T-helper 17 cell (primary cell): ENCODE results near the gene ATP2B2. TPM values are rescaled to one million over a fixed set of nuclear protein-coding genes. Genes with fewer than 3 reads are reported as not detected.
A peak's percentile ranks its signal among the peaks of the same experiment; 100 is the strongest.

Experiments
- ATAC-seq: fragments of 150-1000 bp; cut with Tn5 transposase; 2 replicates; pipeline ENCODE4 v1.10.0; 2021; ENCODE audit warnings: mild to moderate bottlenecking, moderate library complexity
- DNase-seq, 3 donors: peaks; one replicate each; pipeline versions ENCODE4 v3.0.0 to v3.0.0-alpha.2; 2020 to 2021
- H3K9me3 ChIP-seq: one replicate; pipeline ENCODE4 v1.7.0; 2013; ENCODE audit warnings: low read length, mild to moderate bottlenecking; ENCODE audit not compliant: control insufficient read depth, poor library complexity, severe bottlenecking
- H3K27ac Mint-ChIP-seq: one replicate; pipeline ENCODE4 v1.8.0; 2022; ENCODE audit warnings: mild to moderate bottlenecking, moderate library complexity, mixed read lengths
- H3K27me3 Mint-ChIP-seq: one replicate; pipeline ENCODE4 v1.8.0; 2022; ENCODE audit warnings: mixed read lengths
- H3K36me3 Mint-ChIP-seq: one replicate; pipeline ENCODE4 v1.8.0; 2022; ENCODE audit warnings: low read depth, mixed read lengths
- H3K4me1 Mint-ChIP-seq: one replicate; pipeline ENCODE4 v1.8.0; 2022; ENCODE audit warnings: mild to moderate bottlenecking, mixed read lengths
- H3K4me3 Mint-ChIP-seq: one replicate; pipeline ENCODE4 v1.8.0; 2022; ENCODE audit warnings: mild to moderate bottlenecking, moderate library complexity, mixed read lengths
- total RNA-seq, 4 donors: library from RNA in 2 of 4; stranded (reverse) in 2 of 4; gene quantifications; one replicate each; pipeline ENCODE4 v1.2.3 and lab custom pipeline; 2022 to 2026

The ATP2B2 gene
- total RNA-seq, 2 donors from 2014 or later: not detected

DNA sequence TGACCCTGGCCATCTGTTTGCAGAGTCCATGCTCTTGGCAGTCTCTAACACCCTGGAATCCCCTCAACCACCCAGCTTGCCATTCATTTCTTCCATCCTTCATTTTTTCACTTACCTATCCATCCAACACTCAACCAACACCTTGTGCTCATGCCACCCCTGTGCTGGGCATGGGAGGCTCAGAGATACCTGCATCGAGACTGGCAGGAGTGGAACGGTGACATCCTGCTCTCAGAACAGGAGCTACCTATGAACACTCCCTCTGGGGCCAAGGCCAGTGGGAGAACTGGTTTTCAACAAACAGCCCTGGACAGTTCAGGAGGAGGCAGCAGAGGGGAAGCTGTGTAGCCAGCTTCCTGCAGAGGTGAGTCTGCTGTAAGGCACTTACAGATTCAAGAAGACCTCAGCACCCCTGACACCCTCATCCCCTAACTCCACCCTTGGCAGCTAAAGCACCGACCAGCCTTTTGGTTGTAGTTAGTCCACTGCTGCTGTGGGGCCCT is 19.5 kb upstream of the ATP2B2 start:
- Mint-ChIP-seq H3K27ac (no peak overlapping the region), H3K27me3 (peaks cover 82% of the 10 kb centered on the region), H3K36me3 (no peaks in the 10 kb centered on the region), H3K4me3 (no peak overlapping the region), H3K4me1 (no peaks in the 10 kb centered on the region)
- ATAC-seq (no peak), DNase-seq (no peak)
- no peaks in the 10 kb centered on the region for H3K9me3 ChIP-seq

DNA sequence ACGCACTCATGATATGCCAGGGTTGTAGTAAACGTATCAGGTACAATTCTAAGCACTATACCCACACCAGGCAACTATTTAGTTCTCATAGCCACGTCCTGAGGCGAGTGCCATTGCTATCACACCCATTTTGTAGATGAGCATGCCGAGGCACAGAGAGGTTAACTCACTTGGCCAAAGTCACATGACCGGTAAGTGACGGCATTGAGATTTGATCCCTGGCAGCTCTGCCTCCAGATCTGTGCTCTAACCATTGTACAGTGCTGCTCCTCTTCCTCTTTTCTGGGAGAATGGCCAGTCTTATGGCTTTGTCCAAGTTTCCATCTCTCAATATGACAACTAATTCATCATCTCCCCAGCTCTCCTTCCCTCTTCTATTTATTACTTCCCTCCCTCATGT is 18.9 kb upstream of the ATP2B2 start:
- Mint-ChIP-seq H3K36me3 (no peaks in the 10 kb centered on the region), H3K4me1 (no peaks in the 10 kb centered on the region), H3K4me3 (no peak overlapping the region), H3K27me3 (peaks cover 81% of the 10 kb centered on the region), H3K27ac (no peak overlapping the region)
- H3K9me3 ChIP-seq: no peaks in the 10 kb centered on the region
- no peak for ATAC-seq
- no peak for DNase-seq

DNA sequence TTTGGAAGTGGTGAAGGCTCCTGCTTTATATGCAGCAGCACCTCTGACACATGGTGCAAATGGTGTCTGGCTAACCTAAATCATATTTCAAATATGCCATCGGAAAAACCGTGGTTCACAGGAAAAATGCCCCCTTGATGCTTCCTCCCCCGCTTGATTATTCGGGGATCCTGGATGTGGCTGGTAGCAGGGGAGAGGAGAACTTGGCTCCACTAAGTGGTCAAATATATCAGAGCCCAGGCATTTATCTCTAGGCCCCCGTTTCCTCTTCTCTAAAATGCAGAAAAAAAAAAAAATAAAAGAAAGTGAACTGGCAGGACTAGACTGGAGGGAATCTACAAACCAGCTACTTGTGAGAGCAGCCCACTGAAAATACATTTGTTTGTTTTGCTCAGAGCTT is 18.2 kb upstream of the ATP2B2 start:
- no peak for ATAC-seq
- Mint-ChIP-seq H3K4me1 (no peaks in the 10 kb centered on the region), H3K4me3 (no peak overlapping the region), H3K27me3 (peaks cover 81% of the 10 kb centered on the region), H3K27ac (no peak overlapping the region), H3K36me3 (no peaks in the 10 kb centered on the region)
- no peaks in the 10 kb centered on the region for H3K9me3 ChIP-seq
- no peak for DNase-seq

DNA sequence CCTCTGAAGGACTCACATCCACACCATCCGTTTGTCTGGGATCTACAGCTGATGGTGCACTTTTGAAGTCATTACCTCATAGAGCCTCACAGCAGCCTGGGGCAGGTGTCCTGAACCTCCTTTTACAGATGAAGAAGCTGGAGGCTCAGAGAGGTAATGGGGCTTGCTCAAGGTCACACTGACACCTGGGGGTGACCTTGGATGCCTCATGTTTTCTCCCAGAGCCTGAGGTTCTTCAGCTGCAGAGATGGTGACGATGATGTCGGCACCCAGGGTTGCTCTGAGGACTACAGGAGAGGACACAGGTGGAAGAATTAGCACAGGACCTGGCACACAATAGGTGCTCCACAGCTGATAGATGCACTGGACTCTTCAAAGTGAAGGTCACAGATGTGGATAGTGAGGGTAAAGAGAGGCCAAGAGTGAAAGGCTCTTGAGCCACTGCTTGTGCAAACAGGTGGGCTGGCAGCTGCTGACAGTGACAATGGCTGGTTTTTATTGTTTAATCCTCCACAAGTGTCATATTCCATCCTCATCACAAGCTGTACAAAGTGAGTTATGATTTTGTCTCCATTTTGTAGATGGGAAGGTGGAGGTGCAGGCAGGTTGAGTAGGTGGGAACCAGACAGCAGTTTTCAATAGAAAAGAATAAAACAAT is 17.4 kb upstream of the ATP2B2 start:
- ATAC-seq (no peak), DNase-seq (no peak)
- H3K27ac Mint-ChIP-seq: no peak overlapping the region
- no peaks in the 10 kb centered on the region for H3K4me1 Mint-ChIP-seq
- H3K9me3 ChIP-seq: no peaks in the 10 kb centered on the region
- H3K36me3 Mint-ChIP-seq: no peaks in the 10 kb centered on the region
- H3K4me3 Mint-ChIP-seq: no peak overlapping the region
- peaks cover 81% of the 10 kb centered on the region for H3K27me3 Mint-ChIP-seq

DNA sequence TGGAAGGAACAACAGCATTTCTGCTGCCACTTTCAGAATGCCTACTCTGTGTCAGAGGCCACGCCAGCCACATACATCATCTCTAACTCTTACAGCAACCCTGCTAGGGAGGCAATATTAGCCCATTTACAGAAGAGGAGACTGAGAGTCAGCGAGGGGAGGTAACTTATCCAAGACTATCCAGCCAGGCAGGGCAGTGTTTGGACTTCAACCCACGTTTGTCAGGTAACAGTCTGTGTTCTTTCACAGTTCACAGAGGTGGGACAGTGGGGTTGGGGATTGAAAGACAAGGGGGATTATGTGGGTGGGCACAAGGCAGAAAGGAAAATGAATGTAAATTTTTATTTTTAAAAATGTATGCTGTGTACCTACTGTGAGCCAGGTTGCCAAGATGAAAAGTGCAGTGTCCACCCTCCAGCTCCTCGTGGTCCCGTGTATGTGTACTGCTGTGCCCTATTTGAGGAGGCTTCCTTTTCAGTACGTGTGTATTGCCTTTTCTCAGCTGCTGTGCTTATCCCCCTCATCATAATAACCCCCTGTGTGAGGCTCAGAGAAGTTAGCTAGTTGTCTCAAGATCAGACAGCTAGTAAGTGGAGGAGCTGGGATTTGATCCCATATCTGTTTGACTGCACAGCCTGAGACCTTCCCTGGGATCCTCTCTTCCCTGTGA is 16.5 kb upstream of the ATP2B2 start:
- Mint-ChIP-seq H3K4me3 (no peak overlapping the region), H3K27me3 (peaks cover 79% of the 10 kb centered on the region), H3K27ac (no peak overlapping the region), H3K36me3 (no peaks in the 10 kb centered on the region), H3K4me1 (no peaks in the 10 kb centered on the region)
- H3K9me3 ChIP-seq: no peaks in the 10 kb centered on the region
- ATAC-seq (no peak), DNase-seq (no peak)

- ATAC-seq: no peak
- H3K4me1 Mint-ChIP-seq: peaks cover 2% of the 10 kb centered on the region
Measured at GRCh38 chr3:10520072-10520471, 14.7 kb upstream of the ATP2B2 start.

DNA sequence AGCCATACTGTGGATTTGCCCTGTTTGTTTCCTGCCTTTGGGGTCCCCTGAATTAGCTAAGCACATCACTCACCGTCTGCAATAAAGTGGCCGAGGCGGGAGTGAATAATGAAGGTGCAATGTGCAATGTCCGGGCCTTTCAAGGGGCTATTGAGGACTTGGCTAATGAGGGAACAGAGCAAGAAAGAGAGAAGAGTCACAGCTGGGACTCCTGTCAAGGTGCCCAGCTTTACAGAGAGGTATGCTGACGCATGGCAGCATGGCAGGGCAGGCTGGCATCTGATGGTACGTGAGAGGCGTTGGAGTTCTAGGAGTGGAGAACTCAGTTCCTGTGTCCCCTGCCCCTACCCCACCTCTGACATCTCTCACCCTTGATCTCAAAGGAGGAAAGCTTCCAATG is 13.8 kb upstream of the ATP2B2 start:
- Mint-ChIP-seq H3K27ac (no peak overlapping the region), H3K4me1 (peaks cover 2% of the 10 kb centered on the region), H3K27me3 (peaks cover 66% of the 10 kb centered on the region), H3K4me3 (no peak overlapping the region), H3K36me3 (peaks cover 2% of the 10 kb centered on the region)
- ATAC-seq: no peak
- H3K9me3 ChIP-seq: no peaks in the 10 kb centered on the region
- DNase-seq: no peak

More at GRCh38 chr3:10520072-10520471, 14.7 kb upstream of the ATP2B2 start:
- peaks cover 2% of the 10 kb centered on the region for H3K36me3 Mint-ChIP-seq
- DNase-seq: no peak
- peaks cover 68% of the 10 kb centered on the region for H3K27me3 Mint-ChIP-seq
- no peak overlapping the region for H3K4me3 Mint-ChIP-seq
- H3K9me3 ChIP-seq: no peaks in the 10 kb centered on the region
- H3K27ac Mint-ChIP-seq: no peak overlapping the region

DNA sequence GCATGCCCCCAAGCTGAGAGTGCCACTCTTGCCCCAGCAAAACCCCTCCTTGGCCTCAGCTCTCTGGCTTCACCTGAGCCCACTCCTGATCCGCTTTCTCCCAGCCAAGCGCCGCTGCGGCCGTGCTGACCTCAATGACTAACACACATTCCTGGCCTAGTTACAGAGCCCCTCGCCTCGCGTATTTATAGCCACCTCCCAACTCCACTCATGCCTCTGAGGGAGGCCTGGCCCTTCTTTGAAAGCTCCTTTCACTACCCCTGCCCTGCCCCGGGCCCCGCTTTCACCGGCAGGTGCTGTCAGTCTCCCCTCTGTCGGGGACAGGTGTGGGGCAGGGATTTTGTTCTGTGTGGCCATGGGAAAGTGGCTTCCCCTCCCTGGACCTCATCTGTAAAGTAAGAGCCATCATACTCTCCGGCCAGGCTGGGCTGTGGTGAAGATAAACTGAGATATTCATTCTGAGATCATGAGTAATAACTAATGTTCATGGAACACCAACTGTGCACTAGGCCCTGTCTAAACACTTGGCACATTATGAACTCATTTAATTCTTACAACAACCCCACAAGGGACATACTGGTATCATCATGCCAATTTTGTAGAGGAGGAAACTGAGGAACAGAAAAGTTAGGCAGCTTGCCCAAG is 13.2 kb upstream of the ATP2B2 start:
- no peak for DNase-seq

GRCh38 chr3:10517627-10518026 is 12.2 kb upstream of the ATP2B2 start:
- DNase-seq (no peak), ATAC-seq (no peak)
- Mint-ChIP-seq H3K36me3 (peaks cover 5% of the 10 kb centered on the region), H3K27ac (no peak overlapping the region), H3K4me1 (peaks cover 5% of the 10 kb centered on the region), H3K4me3 (no peak overlapping the region), H3K27me3 (peaks cover 60% of the 10 kb centered on the region)
- no peaks in the 10 kb centered on the region for H3K9me3 ChIP-seq

More for the DNA sequence above, 13.2 kb upstream of the ATP2B2 start:
- H3K9me3 ChIP-seq: no peaks in the 10 kb centered on the region
- peaks cover 2% of the 10 kb centered on the region for H3K4me1 Mint-ChIP-seq
- peaks cover 2% of the 10 kb centered on the region for H3K36me3 Mint-ChIP-seq
- no peak for ATAC-seq
- no peak overlapping the region for H3K27ac Mint-ChIP-seq
- H3K4me3 Mint-ChIP-seq: no peak overlapping the region
- H3K27me3 Mint-ChIP-seq: peaks cover 61% of the 10 kb centered on the region

DNA sequence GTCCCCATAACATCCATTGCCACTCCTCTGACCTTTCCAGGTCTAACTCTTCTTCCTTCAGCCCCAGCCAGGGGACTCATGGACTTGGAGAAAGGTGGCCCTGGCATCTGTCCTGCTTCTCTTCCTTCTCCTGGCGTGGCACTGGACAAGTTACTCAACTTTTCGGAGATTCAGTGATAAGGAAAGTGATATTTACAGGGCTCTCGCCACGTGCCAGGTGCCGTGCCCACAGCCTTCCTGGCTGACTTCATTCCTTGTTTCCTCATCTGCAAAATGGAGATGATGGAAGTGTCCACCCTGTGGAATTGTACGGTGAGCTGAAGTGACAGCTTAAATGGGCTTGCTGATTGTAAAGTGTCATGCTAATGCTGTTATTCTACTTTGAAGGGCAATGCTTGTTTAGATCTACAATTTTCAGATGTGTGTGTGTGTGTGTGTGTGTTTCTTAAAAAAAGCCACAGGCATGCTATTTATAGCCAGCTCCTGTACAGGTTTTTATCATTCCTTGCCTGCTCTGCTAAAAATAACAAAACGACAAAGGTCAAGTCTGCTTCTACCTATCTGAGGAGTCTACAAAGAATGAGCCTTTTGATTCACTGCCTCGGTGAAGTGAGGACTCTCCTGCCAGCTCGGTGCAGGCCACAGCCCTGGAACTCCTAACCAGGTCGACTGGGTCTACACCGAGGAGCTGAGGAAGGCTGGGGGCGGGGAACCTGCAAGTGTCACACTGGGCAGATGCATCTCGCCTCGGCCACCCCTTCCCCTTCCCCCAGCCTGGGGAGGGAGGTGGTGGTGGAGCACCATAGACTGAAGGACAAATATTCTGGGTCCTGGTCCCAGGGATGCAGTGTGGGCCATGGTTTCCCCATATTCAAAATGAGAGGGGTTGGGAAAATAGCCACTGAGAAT is 11.4 kb upstream of the ATP2B2 start:
- Mint-ChIP-seq H3K27ac (peak overlapping the region; percentile 81), H3K4me1 (peaks cover 5% of the 10 kb centered on the region), H3K27me3 (peaks cover 53% of the 10 kb centered on the region), H3K36me3 (peaks cover 5% of the 10 kb centered on the region), H3K4me3 (no peak overlapping the region)
- DNase-seq (no peak), ATAC-seq (no peak)
- no peaks in the 10 kb centered on the region for H3K9me3 ChIP-seq

DNA sequence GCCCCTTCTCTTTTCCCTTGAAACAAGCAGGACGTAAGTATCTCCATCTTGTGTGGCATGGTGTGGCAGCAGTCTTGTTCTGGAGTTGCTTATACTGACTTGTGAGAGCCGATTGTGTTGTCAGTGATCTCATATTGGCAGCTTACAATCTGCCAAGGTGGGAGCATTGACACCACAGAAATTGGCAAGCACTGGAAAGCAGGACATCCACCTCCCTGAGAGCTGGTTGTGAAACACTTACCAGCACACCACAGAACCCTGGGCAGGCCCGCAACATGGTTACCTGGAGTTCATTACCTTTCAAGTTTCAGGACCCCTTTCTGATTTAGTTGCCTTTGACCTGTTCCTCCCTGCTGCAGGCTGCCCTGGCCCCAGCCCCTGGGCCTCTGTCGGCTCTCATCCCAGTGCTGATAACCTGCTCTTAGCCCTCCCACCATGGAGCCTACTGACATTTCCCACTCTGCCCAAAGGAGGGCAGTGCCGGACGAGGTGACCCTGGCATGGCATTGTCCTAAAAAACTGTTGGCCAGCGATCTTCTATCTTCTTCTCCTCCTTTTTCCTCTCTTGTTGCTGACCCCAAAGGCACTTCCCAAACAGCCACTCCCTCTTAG is 10.6 kb upstream of the ATP2B2 start:
- DNase-seq: no peak
- Mint-ChIP-seq H3K36me3 (peaks cover 5% of the 10 kb centered on the region), H3K4me3 (no peak overlapping the region), H3K27ac (peak overlapping the region; percentile 81), H3K4me1 (peaks cover 5% of the 10 kb centered on the region), H3K27me3 (peaks cover 54% of the 10 kb centered on the region)
- no peak for ATAC-seq
- H3K9me3 ChIP-seq: no peaks in the 10 kb centered on the region

- ATAC-seq: no peak
Measured at GRCh38 chr3:10515396-10515795, 10.0 kb upstream of the ATP2B2 start.

More at GRCh38 chr3:10515396-10515795, 10.0 kb upstream of the ATP2B2 start:
- Mint-ChIP-seq H3K27me3 (peaks cover 58% of the 10 kb centered on the region), H3K36me3 (peaks cover 5% of the 10 kb centered on the region), H3K4me3 (no peak overlapping the region), H3K27ac (no peak overlapping the region), H3K4me1 (peaks cover 5% of the 10 kb centered on the region)
- H3K9me3 ChIP-seq: no peaks in the 10 kb centered on the region
- no peak for DNase-seq
